Smooth muscle cell (in vitro differentiated cells): ENCODE results near the gene DENND5A. TPM values are rescaled to one million over a fixed set of nuclear protein-coding genes. Genes with fewer than 3 reads are reported as not detected.

Source experiments
- DNase-seq: peaks from one replicate; lab custom pipeline; 2025; ENCODE audit not compliant: unreplicated experiment; lab: John Stamatoyannopoulos, UW
- H2AFZ ChIP-seq: fragments of 200-600 bp; sonication (generic); 2 replicates; pipeline ENCODE4 v1.6.0; 2016; ENCODE audit warnings: antibody characterized with exemption, low read depth, mild to moderate bottlenecking
- H3F3A ChIP-seq: fragments of 200-600 bp; sonication (generic); 2 replicates; pipeline ENCODE4 v1.6.0; 2017; ENCODE audit warnings: antibody characterized with exemption, low read depth
- H3K27ac ChIP-seq: fragments of 200-600 bp; sonication (generic); 2 replicates; pipeline ENCODE4 v1.5.1; 2016; ENCODE audit warnings: low read depth, mild to moderate bottlenecking
- H3K27me3 ChIP-seq: fragments of 200-600 bp; sonication (generic); 2 replicates; pipeline ENCODE4 v1.6.1; 2016; ENCODE audit warnings: low read depth, mild to moderate bottlenecking
- H3K36me3 ChIP-seq: fragments of 200-600 bp; sonication (generic); 2 replicates; pipeline ENCODE4 v1.5.1; 2016; ENCODE audit warnings: low read depth
- H3K4me1 ChIP-seq: fragments of 200-600 bp; sonication (generic); 2 replicates; pipeline ENCODE4 v1.5.1; 2016; ENCODE audit warnings: low read depth
- H3K4me2 ChIP-seq: fragments of 200-600 bp; sonication (generic); 2 replicates; pipeline ENCODE4 v1.6.0; 2016; ENCODE audit warnings: mild to moderate bottlenecking
- H3K4me3 ChIP-seq: fragments of 200-600 bp; sonication (generic); 2 replicates; pipeline ENCODE4 v1.5.1; 2016; ENCODE audit warnings: mild to moderate bottlenecking
- H3K79me2 ChIP-seq: fragments of 200-600 bp; sonication (generic); 2 replicates; pipeline ENCODE4 v1.6.0; 2016; ENCODE audit warnings: low read depth, mild to moderate bottlenecking
- H3K9ac ChIP-seq: fragments of 200-600 bp; sonication (generic); 2 replicates; pipeline ENCODE4 v1.6.0; 2016; ENCODE audit warnings: low read depth
- H3K9me3 ChIP-seq: fragments of 200-600 bp; sonication (generic); replicated peaks from 2 replicates; pipeline ENCODE4 v1.5.1; 2016; ENCODE audit warnings: low read depth
- H4K20me1 ChIP-seq: fragments of 200-600 bp; sonication (generic); 2 replicates; pipeline ENCODE4 v1.6.0; 2016; ENCODE audit warnings: low read depth
- WGBS: methylation state at CpG from one replicate; pipeline ENCODE4 v1.1.7; 2016; ENCODE audit warnings: low lambda C conversion rate; 5-methylcytosine and 5-hydroxymethylcytosine counted together
- polyA plus RNA-seq: library from polyadenylated mRNA; unstranded; fragments of >200 nt; fragmentation: Nextera tagmentation; extraction: Ambion mirVana; gene quantifications from 2 replicates; pipeline ENCODE4 v1.2.1, GENCODE V29; 2016
- total RNA-seq: library from RNA; depleted of rRNA; stranded (reverse); fragments of >200 nt; gene quantifications from 2 replicates; pipeline ENCODE4 v1.2.3, GENCODE V29; 2014
- TF ChIP-seq, protein P1 (sequence below): fragments of 200-600 bp; sonication (generic); IDR thresholded peaks from 2 replicates; pipeline ENCODE4 v1.5.1; 2017; ENCODE audit warnings: borderline replicate concordance, mild to moderate bottlenecking, antibody characterized with exemption; ENCODE audit not compliant: insufficient read depth, poor library complexity, severe bottlenecking

DENND5A gene
- total and polyA plus RNA-seq, 2 experiments from 2014 or later = 42.0 to 66.1 TPM

- no peaks in the 10 kb centered on the region for H3K79me2 ChIP-seq
- 93% methylated on average over 2 of the region's 2 CpGs for WGBS
- H2AFZ ChIP-seq = no peak overlapping the region
- no peak overlapping the region for H3K27ac ChIP-seq
- H4K20me1 ChIP-seq = no peaks in the 10 kb centered on the region
- H3K4me2 ChIP-seq = no peak overlapping the region
- no peak overlapping the region for H3K4me3 ChIP-seq
- H3K27me3 ChIP-seq = no peaks in the 10 kb centered on the region
- TF ChIP-seq, protein P1, sequence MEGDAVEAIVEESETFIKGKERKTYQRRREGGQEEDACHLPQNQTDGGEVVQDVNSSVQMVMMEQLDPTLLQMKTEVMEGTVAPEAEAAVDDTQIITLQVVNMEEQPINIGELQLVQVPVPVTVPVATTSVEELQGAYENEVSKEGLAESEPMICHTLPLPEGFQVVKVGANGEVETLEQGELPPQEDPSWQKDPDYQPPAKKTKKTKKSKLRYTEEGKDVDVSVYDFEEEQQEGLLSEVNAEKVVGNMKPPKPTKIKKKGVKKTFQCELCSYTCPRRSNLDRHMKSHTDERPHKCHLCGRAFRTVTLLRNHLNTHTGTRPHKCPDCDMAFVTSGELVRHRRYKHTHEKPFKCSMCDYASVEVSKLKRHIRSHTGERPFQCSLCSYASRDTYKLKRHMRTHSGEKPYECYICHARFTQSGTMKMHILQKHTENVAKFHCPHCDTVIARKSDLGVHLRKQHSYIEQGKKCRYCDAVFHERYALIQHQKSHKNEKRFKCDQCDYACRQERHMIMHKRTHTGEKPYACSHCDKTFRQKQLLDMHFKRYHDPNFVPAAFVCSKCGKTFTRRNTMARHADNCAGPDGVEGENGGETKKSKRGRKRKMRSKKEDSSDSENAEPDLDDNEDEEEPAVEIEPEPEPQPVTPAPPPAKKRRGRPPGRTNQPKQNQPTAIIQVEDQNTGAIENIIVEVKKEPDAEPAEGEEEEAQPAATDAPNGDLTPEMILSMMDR = no peak
- H3K4me1 ChIP-seq = no peaks in the 10 kb centered on the region
- H3K9ac ChIP-seq = no peak overlapping the region
- DNase-seq = no peak
- no peaks in the 10 kb centered on the region for H3K9me3 ChIP-seq
- H3K36me3 ChIP-seq = no peaks in the 10 kb centered on the region
- no peaks in the 10 kb centered on the region for H3F3A ChIP-seq
Measured at GRCh38 chr11:9121469-9121796, 143.7 kb downstream of the DENND5A start.

- H3K36me3 ChIP-seq = no peaks in the 10 kb centered on the region
- H3K4me2 ChIP-seq = no peak overlapping the region
- H4K20me1 ChIP-seq = no peaks in the 10 kb centered on the region
- no peaks in the 10 kb centered on the region for H3K9me3 ChIP-seq
- H3K27me3 ChIP-seq = no peaks in the 10 kb centered on the region
- no peaks in the 10 kb centered on the region for H3F3A ChIP-seq
- TF ChIP-seq, protein P1 = no peak
- no peak for DNase-seq
- H2AFZ ChIP-seq = no peak overlapping the region
- WGBS = 57% methylated on average over 9 of the region's 9 CpGs
- H3K4me3 ChIP-seq = no peak overlapping the region
- H3K27ac ChIP-seq = no peak overlapping the region
- no peaks in the 10 kb centered on the region for H3K4me1 ChIP-seq
- H3K9ac ChIP-seq = no peak overlapping the region
- no peaks in the 10 kb centered on the region for H3K79me2 ChIP-seq
Measured at GRCh38 chr11:9120664-9121468, 144.3 kb downstream of the DENND5A start.

DNA sequence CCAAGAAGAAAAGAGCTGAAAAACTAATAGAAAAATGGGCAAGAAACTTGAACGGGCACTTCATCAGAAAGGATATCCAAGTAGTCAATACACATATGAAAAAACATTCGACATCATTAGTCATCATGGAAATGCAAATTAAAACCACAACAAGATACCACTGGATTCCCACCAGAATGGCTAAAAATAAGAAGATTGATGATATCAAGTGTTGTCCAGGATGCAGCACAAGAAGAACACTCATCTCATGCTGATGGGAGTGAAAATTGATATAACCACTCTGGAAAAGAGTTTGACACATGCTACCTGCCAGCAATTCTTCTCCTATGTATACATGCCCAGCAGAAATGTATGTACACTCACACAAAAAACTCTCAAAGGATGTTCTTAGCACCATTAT, 146.9 kb downstream of the DENND5A start:
- Histone ChIP-seq H3K79me2 (no peaks in the 10 kb centered on the region), H3K9ac (no peak overlapping the region), H3K4me1 (no peaks in the 10 kb centered on the region), H3K4me2 (no peak overlapping the region), H3K36me3 (no peaks in the 10 kb centered on the region), H3K4me3 (no peak overlapping the region), H3K27ac (no peak overlapping the region), H4K20me1 (no peaks in the 10 kb centered on the region), H3K9me3 (no peaks in the 10 kb centered on the region), H3K27me3 (no peaks in the 10 kb centered on the region), H3F3A (no peaks in the 10 kb centered on the region), H2AFZ (no peak overlapping the region)
- no peak for DNase-seq
- 90% methylated on average over 2 of the region's 2 CpGs for WGBS
- TF ChIP-seq, protein P1 = no peak

GRCh38 chr11:9112075-9112474, 153.1 kb downstream of the DENND5A start:
- WGBS = 95% methylated on average over 2 of the region's 2 CpGs
- Histone ChIP-seq H3K9me3 (peaks cover 12% of the 10 kb centered on the region), H3K27me3 (no peaks in the 10 kb centered on the region)

More at GRCh38 chr11:9112075-9112474, 153.1 kb downstream of the DENND5A start:
- Histone ChIP-seq H3K27ac (no peak overlapping the region), H3K4me1 (no peaks in the 10 kb centered on the region), H3K79me2 (no peaks in the 10 kb centered on the region), H3K9ac (no peak overlapping the region), H3K4me2 (no peak overlapping the region), H3F3A (no peaks in the 10 kb centered on the region), H2AFZ (no peak overlapping the region), H3K4me3 (no peak overlapping the region), H4K20me1 (no peaks in the 10 kb centered on the region), H3K36me3 (peaks cover 4% of the 10 kb centered on the region)
- DNase-seq = no peak
- TF ChIP-seq, protein P1 = no peak
